HG02678 (cell line): ENCODE results near the gene CACNG4.
"Not testable (repeated sequence)": the region's sequence is repeated elsewhere in the genome, so short reads cannot be mapped to it uniquely, and the experiment has no call there.

Source experiments
- ATAC-seq: cut with Tn5 transposase; IDR thresholded peaks from one replicate; pipeline ENCODE4 v1.9.1; 2021; ENCODE audit warnings: mild to moderate bottlenecking, moderate library complexity; ENCODE audit not compliant: unreplicated experiment

CACNG4 gene

DNA sequence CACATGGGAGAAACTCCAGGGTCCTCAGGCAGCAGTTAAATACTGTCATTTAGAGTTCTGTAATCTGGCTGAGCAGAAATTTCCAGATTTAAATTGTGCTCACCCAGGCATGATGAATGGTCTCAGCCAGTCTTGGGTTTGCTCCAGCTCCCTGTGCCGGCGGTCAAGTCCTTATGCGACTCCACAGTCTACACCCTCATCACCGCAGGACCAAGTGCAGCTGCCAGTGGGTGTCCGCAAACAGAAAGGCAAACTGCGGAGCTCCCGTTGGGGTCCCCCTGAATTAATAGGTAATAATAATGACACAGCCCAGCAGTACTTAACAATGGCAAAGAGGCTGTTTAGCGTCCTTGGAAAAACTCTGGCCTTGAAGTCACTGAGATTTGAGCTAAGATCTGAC is 3.9 kb upstream of the CACNG4 start:
- ATAC-seq = no peak

DNA sequence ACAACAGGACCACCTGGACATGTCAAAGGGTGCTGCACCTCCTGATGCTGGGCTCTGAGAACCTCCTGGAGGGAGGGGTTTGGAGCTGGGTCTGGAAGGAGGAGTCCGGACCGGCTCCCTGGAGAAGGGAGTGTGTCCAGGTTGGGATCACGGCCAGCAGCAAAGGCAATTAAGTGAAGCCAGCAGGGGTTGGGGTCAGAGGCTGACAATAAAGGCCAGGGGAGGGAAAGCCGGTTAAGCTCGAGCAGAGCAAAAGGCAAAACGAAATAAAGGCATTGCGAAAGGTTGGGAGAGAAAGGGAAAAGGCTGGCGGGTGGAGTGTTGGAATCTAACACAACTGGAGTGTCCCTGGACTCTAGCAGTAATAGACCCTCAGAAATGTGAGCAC is 992 bp upstream of the CACNG4 start:
- ATAC-seq = no peak

- ATAC-seq = no peak
Measured at GRCh38 chr17:66964930-66965800, 658 bp downstream of the CACNG4 start.

- no peak for ATAC-seq
Measured at GRCh38 chr17:66965801-66966262, 1.3 kb downstream of the CACNG4 start.

GRCh38 chr17:66966298-66966697 is 1.8 kb downstream of the CACNG4 start:
- ATAC-seq = no peak

DNA sequence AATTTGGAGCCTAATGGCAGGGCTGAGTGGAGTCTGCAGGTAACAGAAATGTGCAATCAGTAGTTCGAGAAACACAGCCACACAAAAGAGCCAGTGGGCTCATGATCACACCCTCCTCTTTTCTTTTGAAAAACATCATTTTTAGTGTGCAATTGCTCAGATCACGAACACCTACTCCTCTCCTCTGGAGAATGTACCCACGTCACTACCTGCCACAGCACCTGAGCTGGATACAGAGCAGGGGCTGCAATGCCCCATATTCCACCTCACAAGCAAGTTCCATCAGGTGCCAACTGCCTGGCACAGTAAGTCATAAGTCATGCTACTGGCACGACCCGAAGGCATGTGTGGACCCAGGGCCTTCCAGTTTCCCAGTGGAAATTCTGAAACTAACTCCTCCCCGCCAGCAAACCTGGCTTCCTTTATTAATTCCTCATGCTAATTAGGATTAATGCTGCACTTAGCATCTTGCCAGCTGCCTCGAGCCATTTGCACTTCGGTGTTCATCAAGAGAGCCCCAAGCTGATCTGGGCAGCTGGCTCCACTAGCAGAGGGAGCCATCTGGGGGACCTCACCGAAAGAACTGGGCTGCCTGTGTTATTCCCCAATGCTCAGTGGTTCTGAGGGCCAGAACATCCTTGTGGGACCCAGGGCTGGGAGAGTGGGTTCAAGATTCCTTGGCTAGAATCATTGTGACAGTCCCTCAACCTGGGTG is 2.4 kb downstream of the CACNG4 start:
- ATAC-seq = no peak

- ATAC-seq = no peak
Measured at GRCh38 chr17:66967837-66968543, 3.5 kb downstream of the CACNG4 start.

DNA sequence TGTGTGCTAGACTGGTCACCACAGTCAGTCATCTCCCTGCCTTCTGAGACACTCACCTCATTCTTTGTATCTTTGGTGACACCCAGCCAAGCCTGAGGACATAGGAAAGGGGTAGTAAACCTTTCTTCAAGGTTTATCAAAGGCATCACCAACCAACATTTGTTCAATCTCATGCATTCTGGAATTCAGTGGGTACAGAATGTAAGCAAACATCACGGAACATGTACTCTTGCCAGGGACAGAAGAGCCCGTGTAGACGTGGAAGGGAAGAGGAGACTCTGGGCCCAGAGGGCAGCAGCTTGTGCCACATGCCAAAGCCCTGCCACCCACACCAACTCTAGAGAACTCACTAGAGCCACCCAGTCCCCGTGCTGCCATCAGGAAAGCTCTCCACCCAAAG is 4.4 kb downstream of the CACNG4 start:
- no peak for ATAC-seq

DNA sequence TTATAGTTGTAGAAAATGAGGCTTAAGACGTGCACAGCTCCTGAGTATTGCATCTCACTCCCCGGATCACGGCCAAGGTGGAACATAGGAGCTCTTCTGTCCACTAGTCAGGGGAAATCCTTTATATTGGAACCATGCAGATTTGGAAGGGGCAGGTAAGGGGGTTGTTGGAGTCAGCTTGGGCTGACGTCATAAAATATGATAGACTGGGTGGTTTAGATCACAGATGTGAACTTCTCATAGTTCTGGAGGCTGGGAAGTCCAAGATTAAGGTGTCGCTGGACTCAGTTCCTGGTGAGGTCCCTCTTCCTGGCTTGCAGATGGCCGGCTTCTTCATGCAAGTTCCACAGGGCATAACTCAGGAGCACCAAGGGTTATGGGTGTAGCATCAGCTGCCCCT is 5.6 kb downstream of the CACNG4 start:
- no peak for ATAC-seq

DNA sequence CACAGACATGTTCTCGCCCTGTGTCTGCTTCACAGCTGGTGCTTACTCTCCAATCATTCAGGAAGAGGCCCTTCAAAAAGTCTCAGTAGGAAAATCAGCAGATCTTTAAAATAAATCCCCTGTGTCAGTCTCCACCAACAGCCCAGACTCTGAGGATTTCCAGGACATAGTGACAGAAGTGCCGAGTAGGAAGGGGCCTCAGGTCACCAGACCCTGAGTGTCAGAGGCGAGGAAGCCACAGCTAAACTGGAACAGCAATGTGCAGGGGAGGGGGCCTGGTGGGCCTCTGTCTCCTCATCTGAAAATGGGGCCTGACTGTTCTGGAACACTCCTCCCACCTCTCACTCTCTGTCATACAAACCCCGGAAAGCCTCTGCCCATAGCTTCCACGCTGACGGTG is 6.3 kb downstream of the CACNG4 start:
- ATAC-seq = no peak

DNA sequence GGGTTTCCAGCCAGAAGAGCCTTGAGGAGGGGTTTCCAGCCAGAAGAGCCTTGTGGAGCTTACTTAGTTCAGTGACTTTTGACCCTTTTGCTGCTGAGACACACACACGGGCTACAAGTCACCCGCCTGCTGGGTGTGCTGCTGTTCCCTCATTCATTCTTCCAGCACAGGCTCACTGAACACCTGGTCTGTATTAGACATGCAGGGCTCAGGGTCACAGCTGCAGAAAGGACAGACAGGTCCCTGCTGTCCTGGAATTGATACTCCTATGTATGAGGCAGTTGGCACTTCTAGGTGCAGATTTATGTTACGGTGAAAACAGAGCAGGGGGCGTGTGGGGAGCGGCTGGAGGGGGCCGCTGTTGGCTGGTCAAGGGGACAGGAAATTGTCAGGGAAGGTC is 6.8 kb downstream of the CACNG4 start:
- ATAC-seq = no peak

- ATAC-seq = no peak
Measured at GRCh38 chr17:66971730-66972441, 7.4 kb downstream of the CACNG4 start.

- ATAC-seq = not testable (repeated sequence)
Measured at GRCh38 chr17:66972442-66972830, 7.9 kb downstream of the CACNG4 start.

- ATAC-seq = no peak
Measured at GRCh38 chr17:66975188-66975587, 10.7 kb downstream of the CACNG4 start.

- ATAC-seq = no peak
Measured at GRCh38 chr17:66975614-66976378, 11.3 kb downstream of the CACNG4 start.

DNA sequence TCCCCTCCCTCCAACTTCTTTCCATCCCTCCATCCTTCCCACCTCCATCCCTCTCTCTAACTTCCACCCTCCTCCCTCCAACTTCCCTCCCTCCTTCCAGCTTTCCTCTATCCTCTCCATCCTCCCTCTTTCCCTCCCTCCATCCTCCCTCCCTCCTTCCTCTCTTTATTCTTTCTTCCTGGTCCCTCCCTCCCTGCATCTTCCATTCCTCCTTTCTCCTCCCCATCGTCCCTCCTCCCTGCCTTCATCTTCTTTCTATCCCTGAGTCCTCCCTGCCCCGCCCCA is 11.8 kb downstream of the CACNG4 start:
- no peak for ATAC-seq

DNA sequence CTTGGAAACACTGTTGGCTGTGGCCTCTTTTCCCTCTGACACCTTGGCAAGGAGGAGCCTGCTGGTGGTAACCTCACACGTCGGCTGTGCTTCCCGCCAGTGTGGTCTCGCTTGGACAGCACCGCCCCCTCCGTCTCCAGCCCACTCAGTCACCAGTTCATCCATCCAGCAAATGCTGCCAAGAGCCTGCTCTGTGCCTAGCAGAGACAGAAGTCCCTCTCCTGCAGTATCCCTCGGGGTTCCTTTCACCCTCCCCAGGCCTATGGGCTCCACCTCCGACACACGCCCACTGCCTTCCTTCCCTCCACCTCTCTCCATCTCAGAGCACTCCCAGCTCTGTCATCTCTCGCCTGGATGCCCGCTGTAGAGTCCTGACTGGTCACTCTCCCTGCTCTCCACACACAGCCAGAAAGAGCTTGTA is 12.3 kb downstream of the CACNG4 start:
- ATAC-seq = no peak

- no peak for ATAC-seq
Measured at GRCh38 chr17:66978514-66979061, 14.1 kb downstream of the CACNG4 start.

- no peak for ATAC-seq
Measured at GRCh38 chr17:66980896-66981295, 16.4 kb downstream of the CACNG4 start.

- no peak for ATAC-seq
Measured at GRCh38 chr17:66981983-66982508, 17.5 kb downstream of the CACNG4 start.
